ENCODE measurements around the gene TMEM107.

The TMEM107 gene

GRCh38 chr17:8159032-8159400, 17.2 kb downstream of the TMEM107 start:
- no peak overlapping the region for H3K4me3 ChIP-seq (ENCODE audit: low read depth, low read length)
- no peak for TF ChIP-seq CTCF (IDR thresholded peaks at IDR 0.05; ENCODE audit: low read depth, low read length)

GRCh38 chr17:8158267-8159031, 17.7 kb downstream of the TMEM107 start:
- H3K4me3 ChIP-seq (ENCODE audit: low read depth, low read length): no peak overlapping the region
- TF ChIP-seq CTCF (IDR thresholded peaks at IDR 0.05; ENCODE audit: low read depth, low read length): peak; percentile 84

- TF ChIP-seq CTCF (IDR thresholded peaks at IDR 0.05; ENCODE audit: low read depth, low read length): no peak
Observed at GRCh38 chr17:8156246-8156992, 19.8 kb downstream of the TMEM107 start.

GRCh38 chr17:8155996-8156245, 20.3 kb downstream of the TMEM107 start:
- TF ChIP-seq CTCF (IDR thresholded peaks at IDR 0.05; ENCODE audit: low read depth, low read length): no peak
- peak overlapping the region; percentile 61 for H3K4me3 ChIP-seq (ENCODE audit: low read depth, low read length)

More at GRCh38 chr17:8156246-8156992, 19.8 kb downstream of the TMEM107 start:
- peak overlapping the region; percentile 61 for H3K4me3 ChIP-seq (ENCODE audit: low read depth, low read length)

GRCh38 chr17:8155231-8155995, 20.8 kb downstream of the TMEM107 start:
- TF ChIP-seq CTCF (IDR thresholded peaks at IDR 0.05; ENCODE audit: low read depth, low read length): no peak

GRCh38 chr17:8154608-8155155, 21.5 kb downstream of the TMEM107 start:
- H3K4me3 ChIP-seq (ENCODE audit: low read depth, low read length): no peak overlapping the region
- TF ChIP-seq CTCF (IDR thresholded peaks at IDR 0.05; ENCODE audit: low read depth, low read length): no peak

More at GRCh38 chr17:8155231-8155995, 20.8 kb downstream of the TMEM107 start:
- peak overlapping the region; percentile 61 for H3K4me3 ChIP-seq (ENCODE audit: low read depth, low read length)

Measured in WI38 (cell line).